Gastrocnemius medialis (tissue), 4 donors: ENCODE results near the gene MYL6B.

Source experiments
- CTCF ChIP-seq, 5 experiments: fragments of 450-650 bp in 3 of 5; fragments of 200-600 bp in 2 of 5; sonication (generic) in 2 of 5; IDR thresholded peaks in 4 of 5; conservative IDR thresholded peaks in 1 of 5; 1 replicate in 4 of 5; 2 replicates in 1 of 5; pipeline ENCODE4 v1.5.1; 2016 to 2019; ENCODE audit warnings: antibody characterized with exemption in 5 of 5, mild to moderate bottlenecking in 3 of 5, moderate library complexity in 3 of 5
- POLR2A ChIP-seq, 2 donors: fragments of 450-650 bp; IDR thresholded peaks; one replicate each; pipeline ENCODE4 v1.6.1; 2017; ENCODE audit warnings: antibody characterized with exemption in 2 of 2, mild to moderate bottlenecking in 2 of 2, moderate library complexity in 2 of 2

- TF ChIP-seq POLR2A (IDR thresholded peaks at IDR 0.05) = no peak
- no peak for TF ChIP-seq CTCF (IDR thresholded peaks at IDR 0.05 in 4 of 5, conservative IDR thresholded peaks at IDR 0.05 in 1 of 5)
Measured at GRCh38 chr12:56150563-56150962, 1.8 kb upstream of the MYL6B start.
